Neuronal stem cell (in vitro differentiated cells): Measurements from ENCODE around the gene RUVBL1.

Experiments
- DNase-seq: peaks from one replicate; pipeline ENCODE4 v3.0.0-alpha.2; 2013; ENCODE audit warnings: low spot score
- H2AFZ ChIP-seq: one replicate; pipeline ENCODE4 v1.6.1; 2013; ENCODE audit warnings: mild to moderate bottlenecking, low read length, inconsistent platforms
- H2AK5ac ChIP-seq: 2 replicates; pipeline ENCODE4 v1.6.1; 2013; ENCODE audit warnings: low read depth, mild to moderate bottlenecking, inconsistent platforms, low read length, moderate library complexity, mixed read lengths
- H2BK120ac ChIP-seq: 2 replicates; pipeline ENCODE4 v1.6.1; 2013; ENCODE audit warnings: low read depth, mild to moderate bottlenecking, inconsistent platforms, low read length, moderate library complexity, mixed read lengths
- H2BK12ac ChIP-seq: one replicate; pipeline ENCODE4 v1.6.1; 2013; ENCODE audit warnings: low read length, inconsistent platforms
- H2BK15ac ChIP-seq: 2 replicates; pipeline ENCODE4 v1.6.1; 2013; ENCODE audit warnings: mild to moderate bottlenecking, low read length, inconsistent platforms, mixed read lengths
- H2BK5ac ChIP-seq: one replicate; pipeline ENCODE4 v1.6.1; 2013; ENCODE audit warnings: inconsistent platforms, mild to moderate bottlenecking, low read length, moderate library complexity
- H3K14ac ChIP-seq: one replicate; pipeline ENCODE4 v1.6.1; 2013; ENCODE audit warnings: low read length, inconsistent platforms
- H3K18ac ChIP-seq: 2 replicates; pipeline ENCODE4 v1.6.1; 2013; ENCODE audit warnings: low read length, inconsistent platforms
- H3K23ac ChIP-seq: 2 replicates; pipeline ENCODE4 v1.6.1; 2013; ENCODE audit warnings: low read depth, mild to moderate bottlenecking, mixed read lengths, low read length, inconsistent platforms; ENCODE audit not compliant: poor library complexity
- H3K27ac ChIP-seq: replicated peaks from 3 replicates; pipeline ENCODE4 v1.5.1; 2013; ENCODE audit warnings: low read length, inconsistent platforms
- H3K27me3 ChIP-seq, 3 experiments: 2 replicates each; pipeline ENCODE4 v1.6.1; 2013; ENCODE audit warnings: low read length in 3 of 3, mild to moderate bottlenecking in 2 of 3, inconsistent platforms in 1 of 3, low read depth in 1 of 3, mixed read lengths in 1 of 3, moderate library complexity in 1 of 3; ENCODE audit not compliant: control insufficient read depth in 3 of 3, insufficient read depth in 3 of 3
- H3K36me3 ChIP-seq, 2 donors: replicated peaks in 1 of 2; 2 replicates each; pipeline ENCODE4 v1.6.1; 2013; ENCODE audit warnings: low read length in 2 of 2; ENCODE audit not compliant: control insufficient read depth in 2 of 2, insufficient read depth in 2 of 2
- H3K4ac ChIP-seq: 2 replicates; pipeline ENCODE4 v1.6.1; 2013; ENCODE audit warnings: inconsistent platforms, mild to moderate bottlenecking, low read length, moderate library complexity
- H3K4me1 ChIP-seq, 2 donors: 1 replicate in 1 of 2; 2 replicates in 1 of 2; pipeline ENCODE4 v1.6.1; 2013; ENCODE audit warnings: low read length in 2 of 2, low read depth in 1 of 2; ENCODE audit not compliant: control insufficient read depth in 2 of 2, insufficient read depth in 1 of 2
- H3K4me2 ChIP-seq: one replicate; pipeline ENCODE4 v1.6.1; 2013; ENCODE audit warnings: mild to moderate bottlenecking, low read length, inconsistent platforms; ENCODE audit not compliant: insufficient read depth, poor library complexity, severe bottlenecking
- H3K4me3 ChIP-seq, 2 donors: 2 replicates each; pipeline ENCODE4 v1.5.1; 2013; ENCODE audit warnings: low read length in 2 of 2, mild to moderate bottlenecking in 2 of 2, inconsistent platforms in 1 of 2, moderate library complexity in 1 of 2
- H3K79me1 ChIP-seq: one replicate; pipeline ENCODE4 v1.6.1; 2013; ENCODE audit warnings: low read depth, mild to moderate bottlenecking, inconsistent platforms, low read length, moderate library complexity
- H3K9ac ChIP-seq: one replicate; pipeline ENCODE4 v1.6.1; 2013; ENCODE audit warnings: mild to moderate bottlenecking, low read depth, low read length, inconsistent platforms; ENCODE audit not compliant: poor library complexity
- H3K9me3 ChIP-seq, 2 donors: replicated peaks in 1 of 2; 2 replicates each; pipeline versions ENCODE3 to v1.6.1; 2013; ENCODE audit warnings: low read length in 2 of 2, mild to moderate bottlenecking in 2 of 2, inconsistent platforms in 1 of 2, low read depth in 1 of 2, mixed read lengths in 1 of 2, moderate library complexity in 1 of 2; ENCODE audit not compliant: control insufficient read depth in 2 of 2, insufficient read depth in 1 of 2
- H4K8ac ChIP-seq: one replicate; pipeline ENCODE4 v1.6.1; 2013; ENCODE audit warnings: low read depth, mild to moderate bottlenecking, inconsistent platforms, low read length, moderate library complexity
- H4K91ac ChIP-seq: one replicate; pipeline ENCODE4 v1.6.1; 2013; ENCODE audit warnings: low read length, low read depth, mild to moderate bottlenecking, inconsistent platforms; ENCODE audit not compliant: poor library complexity
- WGBS, 2 donors: extraction: QIAGEN DNeasy Blood & Tissue Kit; methylation state at CpG; one replicate each; pipeline ENCODE4 v1.1.7; 2013; ENCODE audit warnings: missing lambda C conversion rate in 2 of 2, mixed read lengths in 1 of 2; ENCODE audit not compliant: insufficient read length in 2 of 2, insufficient replicate concordance in 1 of 2; ENCODE audit errors: extremely low coverage in 2 of 2; 5-methylcytosine and 5-hydroxymethylcytosine counted together

Gene RUVBL1

GRCh38 chr3:128067489-128067888 lies 56.1 kb downstream of the RUVBL1 start:
- H2BK5ac ChIP-seq: no peak overlapping the region
- DNase-seq: no peak
- no CpG with 5 or more reads among the region's 7 CpGs for WGBS, 2 donors

GRCh38 chr3:128066676-128067075 lies 56.9 kb downstream of the RUVBL1 start:
- DNase-seq: no peak
- H4K91ac ChIP-seq: no peak overlapping the region
- H3K79me1 ChIP-seq: no peaks in the 10 kb centered on the region
- no peak overlapping the region for H2BK120ac ChIP-seq
- peaks cover 67 to 98% of the 10 kb centered on the region in 2 donors for H3K36me3 ChIP-seq
- no peaks in the 10 kb centered on the region for H3K9me3 ChIP-seq
- H2AFZ ChIP-seq: no peak overlapping the region
- no peaks in the 10 kb centered on the region for H3K4me1 ChIP-seq
- H3K4me3 ChIP-seq: no peak overlapping the region
- H3K14ac ChIP-seq: no peak overlapping the region
- H3K23ac ChIP-seq: no peak overlapping the region
- no peaks in the 10 kb centered on the region for H3K27me3 ChIP-seq
- no peak overlapping the region for H4K8ac ChIP-seq
- H2AK5ac ChIP-seq: no peak overlapping the region
- no peak overlapping the region for H3K4me2 ChIP-seq
- H3K27ac ChIP-seq: no peak overlapping the region
- no peak overlapping the region for H3K4ac ChIP-seq
- no peak overlapping the region for H2BK5ac ChIP-seq
- no peak overlapping the region for H3K18ac ChIP-seq
- no peak overlapping the region for H2BK12ac ChIP-seq
- no peak overlapping the region for H2BK15ac ChIP-seq
- no CpG with 5 or more reads among the region's 9 CpGs for WGBS, 2 donors
- no peak overlapping the region for H3K9ac ChIP-seq

More at GRCh38 chr3:128067489-128067888, 56.1 kb downstream of the RUVBL1 start:
- H3K9me3 ChIP-seq: no peaks in the 10 kb centered on the region
- H2BK12ac ChIP-seq: no peak overlapping the region
- no peak overlapping the region for H3K14ac ChIP-seq
- no peak overlapping the region for H3K23ac ChIP-seq
- H2BK120ac ChIP-seq: no peak overlapping the region
- H3K4ac ChIP-seq: no peak overlapping the region
- H3K36me3 ChIP-seq: peaks cover 65 to 98% of the 10 kb centered on the region in 2 donors
- no peak overlapping the region for H3K4me3 ChIP-seq
- no peak overlapping the region for H4K8ac ChIP-seq
- H2AFZ ChIP-seq: no peak overlapping the region
- no peak overlapping the region for H3K4me2 ChIP-seq
- H2AK5ac ChIP-seq: no peak overlapping the region
- H3K9ac ChIP-seq: no peak overlapping the region
- H3K4me1 ChIP-seq: no peaks in the 10 kb centered on the region
- H3K27me3 ChIP-seq: no peaks in the 10 kb centered on the region
- H3K18ac ChIP-seq: no peak overlapping the region
- no peaks in the 10 kb centered on the region for H3K79me1 ChIP-seq
- H3K27ac ChIP-seq: no peak overlapping the region
- H2BK15ac ChIP-seq: no peak overlapping the region
- H4K91ac ChIP-seq: no peak overlapping the region

- no peak overlapping the region for H3K4me3 ChIP-seq
- no peak overlapping the region for H3K9ac ChIP-seq
- no peak overlapping the region for H3K4me2 ChIP-seq
- H3K14ac ChIP-seq: no peak overlapping the region
- no peak overlapping the region for H4K91ac ChIP-seq
- no peak overlapping the region for H2BK5ac ChIP-seq
- H3K27ac ChIP-seq: no peak overlapping the region
- WGBS, 2 donors: no CpG with 5 or more reads among the region's 4 CpGs
- no peak overlapping the region for H4K8ac ChIP-seq
- no peak for DNase-seq
- no peak overlapping the region for H2BK15ac ChIP-seq
- no peak overlapping the region for H2BK12ac ChIP-seq
- H3K9me3 ChIP-seq: no peaks in the 10 kb centered on the region
- H2AK5ac ChIP-seq: no peak overlapping the region
- no peak overlapping the region for H3K4ac ChIP-seq
- no peaks in the 10 kb centered on the region for H3K79me1 ChIP-seq
- no peak overlapping the region for H2AFZ ChIP-seq
- no peak overlapping the region for H3K18ac ChIP-seq
- H3K27me3 ChIP-seq: no peaks in the 10 kb centered on the region
- H3K23ac ChIP-seq: no peak overlapping the region
- peaks cover 67 to 98% of the 10 kb centered on the region in 2 donors for H3K36me3 ChIP-seq
- no peaks in the 10 kb centered on the region for H3K4me1 ChIP-seq
- no peak overlapping the region for H2BK120ac ChIP-seq
These were observed 57.5 kb downstream of the RUVBL1 start for GRCh38 chr3:128066114-128066513.

GRCh38 chr3:128064962-128065361 lies 58.6 kb downstream of the RUVBL1 start:
- Histone ChIP-seq H2AFZ (no peak overlapping the region), H3K4me2 (no peak overlapping the region), H2AK5ac (no peak overlapping the region)

More at GRCh38 chr3:128064962-128065361, 58.6 kb downstream of the RUVBL1 start:
- no peak overlapping the region for H3K23ac ChIP-seq
- H4K8ac ChIP-seq: no peak overlapping the region
- H3K14ac ChIP-seq: no peak overlapping the region
- no peaks in the 10 kb centered on the region for H3K4me1 ChIP-seq
- H3K18ac ChIP-seq: no peak overlapping the region
- no peaks in the 10 kb centered on the region for H3K9me3 ChIP-seq
- no peak overlapping the region for H4K91ac ChIP-seq
- no peak overlapping the region for H2BK15ac ChIP-seq
- no peak overlapping the region for H2BK5ac ChIP-seq
- no peak overlapping the region for H3K27ac ChIP-seq
- H2BK12ac ChIP-seq: no peak overlapping the region
- no peak overlapping the region for H3K9ac ChIP-seq
- H3K4ac ChIP-seq: no peak overlapping the region
- H2BK120ac ChIP-seq: no peak overlapping the region
- no CpG with 5 or more reads among the region's 6 CpGs for WGBS, 2 donors
- H3K27me3 ChIP-seq: no peaks in the 10 kb centered on the region
- H3K79me1 ChIP-seq: no peaks in the 10 kb centered on the region
- DNase-seq: no peak
- no peak overlapping the region for H3K4me3 ChIP-seq
- peaks cover 65 to 98% of the 10 kb centered on the region in 2 donors for H3K36me3 ChIP-seq
